Measurements from ENCODE around the gene KCNQ5. TPM values are rescaled to one million over a fixed set of nuclear protein-coding genes. Genes with fewer than 3 reads are reported as not detected.

Gene KCNQ5
- total RNA-seq, 1 experiment from 2014 or later: not detected

DNA sequence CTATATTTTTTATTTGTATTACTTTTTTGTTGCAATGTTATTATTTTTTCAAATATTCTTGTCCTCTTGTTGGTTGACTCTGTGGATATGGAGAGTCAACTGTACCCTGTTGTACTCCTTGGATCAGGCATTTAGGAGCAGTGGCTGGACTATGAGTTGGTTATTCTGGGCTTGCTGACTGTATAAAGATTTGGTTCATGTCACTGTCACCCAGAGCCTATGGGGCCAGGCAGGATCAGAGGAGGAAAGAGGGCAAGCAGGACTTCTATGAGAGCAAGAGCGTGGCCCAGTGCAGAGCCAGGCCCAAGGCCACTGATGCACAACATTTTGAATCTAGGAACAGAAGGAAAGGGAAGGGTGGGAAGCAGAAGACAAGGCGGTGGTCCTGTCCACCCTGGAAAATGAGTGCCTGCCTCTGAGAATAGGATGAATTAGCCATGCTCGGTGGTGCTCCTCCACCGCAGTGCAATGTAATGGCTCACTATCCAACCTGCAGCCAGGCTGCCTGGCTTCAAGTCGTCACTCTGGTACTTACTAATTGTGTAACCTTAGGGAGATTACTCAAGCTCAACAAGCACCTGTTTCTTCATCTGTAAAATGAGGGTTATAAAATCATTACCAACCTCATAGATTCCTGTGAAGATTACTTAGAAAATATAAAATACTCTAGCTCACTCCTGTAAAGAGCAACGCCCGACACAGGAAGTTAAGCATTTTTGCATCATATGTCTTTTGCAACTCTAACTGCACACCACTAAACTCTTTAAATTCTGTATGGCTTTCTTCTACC lies 192.1 kb downstream of the KCNQ5 start:
- Histone ChIP-seq H3K4me2 (ENCODE audit: low read length) (no peak overlapping the region), H3K27me3 (ENCODE audit: insufficient read depth, low read length) (no peaks in the 10 kb centered on the region), H3K36me3 (ENCODE audit: control insufficient read depth in 1 of 2, insufficient read depth in 2 of 2, low read length in 2 of 2) (no peaks in the 10 kb centered on the region), H3K4me3 (replicated peaks in 1 of 2; ENCODE audit: low read depth in 1 of 2, low read length in 2 of 2) (no peak overlapping the region), H3K79me2 (ENCODE audit: insufficient read depth, low read length) (no peaks in the 10 kb centered on the region), H3K9ac (ENCODE audit: low read length) (no peak overlapping the region), H4K20me1 (ENCODE audit: insufficient read depth) (no peaks in the 10 kb centered on the region), H3K9me3 (ENCODE audit: control insufficient read depth in 1 of 2, insufficient read depth in 1 of 2, low read depth in 1 of 2, low read length in 2 of 2) (no peaks in the 10 kb centered on the region), H3K27ac (ENCODE audit: low read depth, low read length) (no peak overlapping the region), H3K9me2 (ENCODE audit: insufficient read depth) (no peaks in the 10 kb centered on the region), H3K4me1 (ENCODE audit: control insufficient read depth in 1 of 2, insufficient read depth in 2 of 2, low read length in 2 of 2) (no peaks in the 10 kb centered on the region), H2AFZ (ENCODE audit: low read depth, low read length, poor library complexity, severe bottlenecking) (no peak overlapping the region)
- ChIA-PET RAD21 (ENCODE audit: low non-redundant PET in 1 of 2, low total read pairs in 2 of 2, uncharacterized antibody in 2 of 2, unreplicated experiment in 2 of 2) (no interaction called here), POLR2A (no interaction called here), CTCF (no interaction called here)
- no TSS peak for BruUV-seq (replicated peaks)
- TF ChIP-seq CTCF (IDR thresholded peaks at IDR 0.05 in 2 of 3, conservative IDR thresholded peaks at IDR 0.05 in 1 of 3; ENCODE audit: borderline replicate concordance in 1 of 3, insufficient read depth in 1 of 3, low read depth in 2 of 3, low read length in 2 of 3) (no peak), ATF3 (IDR thresholded peaks at IDR 0.05) (no peak), CBX3 (IDR thresholded peaks at IDR 0.05; ENCODE audit: low read depth) (no peak), SRF (IDR thresholded peaks at IDR 0.05; ENCODE audit: low read depth) (no peak), ELF1 (IDR thresholded peaks at IDR 0.05; ENCODE audit: borderline replicate concordance, low read depth) (no peak), YY1 (IDR thresholded peaks at IDR 0.05; ENCODE audit: extremely low read depth, insufficient replicate concordance, low read depth, low read length) (no peak), ZFX (IDR thresholded peaks at IDR 0.05) (no peak), EGR1 (IDR thresholded peaks at IDR 0.05; ENCODE audit: low read depth) (no peak), JUND (IDR thresholded peaks at IDR 0.05) (no peak), SIN3A (IDR thresholded peaks at IDR 0.05; ENCODE audit: low read depth) (no peak), ZBTB33 (IDR thresholded peaks at IDR 0.05; ENCODE audit: extremely low read depth, insufficient replicate concordance, low read length) (no peak), TCF7L2 (IDR thresholded peaks at IDR 0.05; ENCODE audit: borderline replicate concordance, extremely low read depth, insufficient read depth, insufficient read length) (no peak), ZNF274 (IDR thresholded peaks at IDR 0.05; ENCODE audit: low read depth, low read length) (no peak), POLR2A (IDR thresholded peaks at IDR 0.05; ENCODE audit: borderline replicate concordance, extremely low read depth, insufficient read depth, insufficient read length) (no peak), POLR2AphosphoS5 (IDR thresholded peaks at IDR 0.05; ENCODE audit: low read depth, low read length) (no peak), SP1 (IDR thresholded peaks at IDR 0.05; ENCODE audit: low read depth) (no peak), EZH2 (IDR thresholded peaks at IDR 0.05) (no peak), EZH2phosphoT487 (IDR thresholded peaks at IDR 0.05; ENCODE audit: borderline replicate concordance) (no peak), CEBPB (IDR thresholded peaks at IDR 0.05; ENCODE audit: low read depth) (no peak)
- intact Hi-C loops (cut with micrococcal nuclease): no loop called here
- DNase-seq (ENCODE audit: low read depth, low spot score): no peak
- no peak for ATAC-seq

All from HCT116 (cell line).